H1 (cell line): ENCODE data around the gene CTSK. TPM values are rescaled to one million over a fixed set of nuclear protein-coding genes. Genes with fewer than 3 reads are reported as not detected.

Experiments used
- BRCA1 ChIP-seq: IDR thresholded peaks from 2 replicates; pipeline ENCODE4 v1.6.1; 2012; ENCODE audit warnings: low read depth, low read length, improper control_type of control experiment
- KDM4A ChIP-seq: IDR thresholded peaks from one replicate; pipeline ENCODE4 v1.7.1; 2012; ENCODE audit warnings: low read depth, mild to moderate bottlenecking, moderate library complexity, low read length, inconsistent platforms; ENCODE audit not compliant: severe bottlenecking
- RXRA ChIP-seq: IDR thresholded peaks from 2 replicates; pipeline ENCODE4 v1.6.1; 2011; ENCODE audit warnings: low read depth, mild to moderate bottlenecking, low read length, moderate library complexity; ENCODE audit not compliant: insufficient read depth
- SRF ChIP-seq: IDR thresholded peaks from 2 replicates; pipeline ENCODE4 v1.6.1; 2011; ENCODE audit warnings: mild to moderate bottlenecking, low read depth, low read length, moderate library complexity
- polyA plus RNA-seq, 7 experiments: library from polyadenylated mRNA; depleted of rRNA in 3 of 7; stranded (reverse) in 5 of 7; unstranded in 2 of 7; fragments of >200 nt in 5 of 7; fragments of 200-250 nt in 2 of 7; gene quantifications; 1 replicate in 5 of 7; 2 replicates in 1 of 7; 4 replicates in 1 of 7; pipeline versions ENCODE4 v1.2.1 to v1.2.3, GENCODE V29; 2011 to 2013; ENCODE audit warnings: missing spikeins in 2 of 7, mixed read lengths in 2 of 7
- total RNA-seq: library from RNA; stranded (reverse); fragmentation: NEBNext Ultra II Directional; extraction: Animal tissue kit (Norgen Biotek cat#: 25700); gene quantifications from 2 replicates; pipeline ENCODE4 v1.2.1, GENCODE V29; 2021
- TF ChIP-seq, protein P1 (sequence below), 3 experiments: IDR thresholded peaks; 1 replicate in 2 of 3; 2 replicates in 1 of 3; pipeline versions ENCODE4 v1.5.1 to v1.6.1; 2011; ENCODE audit warnings: low read length in 3 of 3, mild to moderate bottlenecking in 3 of 3, inconsistent platforms in 2 of 3, low read depth in 1 of 3, moderate library complexity in 1 of 3; ENCODE audit not compliant: insufficient read depth in 1 of 3; ENCODE audit errors: control extremely low read depth in 1 of 3

The CTSK gene
- total and polyA plus RNA-seq, 2 of the 8 experiments (the other 6 are each of a cell fraction or from before 2014, with no cell fraction given): 2.7 to 4.2 TPM

DNA sequence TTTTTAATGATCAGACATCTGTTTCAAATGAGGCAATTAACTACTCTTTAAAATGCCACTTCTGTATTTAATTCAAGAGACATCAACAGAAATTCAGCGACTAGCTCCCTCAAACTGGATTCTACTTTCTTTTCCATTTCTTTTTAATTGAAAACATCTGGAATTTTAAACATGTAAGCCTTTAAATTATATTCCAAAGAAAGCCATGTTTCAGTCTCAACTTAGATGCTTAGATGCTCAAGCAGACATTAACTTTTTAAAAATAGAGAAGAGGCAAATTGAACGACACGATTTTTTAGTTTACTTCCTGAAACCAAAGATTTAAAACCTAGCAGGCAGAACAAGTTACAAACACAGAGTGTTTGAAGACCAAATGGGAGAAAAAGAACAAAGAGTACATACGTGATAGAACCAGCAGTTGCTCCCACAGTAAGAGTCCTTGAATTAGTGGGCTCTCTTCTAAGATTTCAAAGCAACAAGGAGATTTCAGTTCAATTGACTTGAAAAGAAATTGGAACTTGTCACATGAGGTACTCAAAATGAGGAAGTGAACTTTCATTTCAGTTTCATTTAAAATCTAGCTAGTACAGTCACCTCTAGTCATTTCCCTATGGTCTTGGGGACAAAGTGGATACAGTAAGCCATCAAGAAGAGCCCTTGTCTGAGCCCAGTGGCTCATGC lies 42.6 kb downstream of the CTSK start, which contains the start of gene CTSS (continued):
- TF ChIP-seq, protein P1, sequence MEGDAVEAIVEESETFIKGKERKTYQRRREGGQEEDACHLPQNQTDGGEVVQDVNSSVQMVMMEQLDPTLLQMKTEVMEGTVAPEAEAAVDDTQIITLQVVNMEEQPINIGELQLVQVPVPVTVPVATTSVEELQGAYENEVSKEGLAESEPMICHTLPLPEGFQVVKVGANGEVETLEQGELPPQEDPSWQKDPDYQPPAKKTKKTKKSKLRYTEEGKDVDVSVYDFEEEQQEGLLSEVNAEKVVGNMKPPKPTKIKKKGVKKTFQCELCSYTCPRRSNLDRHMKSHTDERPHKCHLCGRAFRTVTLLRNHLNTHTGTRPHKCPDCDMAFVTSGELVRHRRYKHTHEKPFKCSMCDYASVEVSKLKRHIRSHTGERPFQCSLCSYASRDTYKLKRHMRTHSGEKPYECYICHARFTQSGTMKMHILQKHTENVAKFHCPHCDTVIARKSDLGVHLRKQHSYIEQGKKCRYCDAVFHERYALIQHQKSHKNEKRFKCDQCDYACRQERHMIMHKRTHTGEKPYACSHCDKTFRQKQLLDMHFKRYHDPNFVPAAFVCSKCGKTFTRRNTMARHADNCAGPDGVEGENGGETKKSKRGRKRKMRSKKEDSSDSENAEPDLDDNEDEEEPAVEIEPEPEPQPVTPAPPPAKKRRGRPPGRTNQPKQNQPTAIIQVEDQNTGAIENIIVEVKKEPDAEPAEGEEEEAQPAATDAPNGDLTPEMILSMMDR (IDR thresholded peaks at IDR 0.05; ENCODE audit: control extremely low read depth in 1 of 3, insufficient read depth in 1 of 3, low read depth in 1 of 3, low read length in 3 of 3): no peak
- TF ChIP-seq RXRA: no peak
- no peak for TF ChIP-seq SRF
- no peak for TF ChIP-seq KDM4A
- no peak for TF ChIP-seq BRCA1
